ENCODE data around the gene NR4A3. TPM values are rescaled to one million over a fixed set of nuclear protein-coding genes. Genes with fewer than 3 reads are reported as not detected.

The NR4A3 gene
- total and polyA plus RNA-seq, 10 of the 15 experiments (the other 5 are each of a cell fraction or from before 2014, with no cell fraction given) = 0.04 to 2.1 (median 0.64) TPM; not detected in 1

DNA sequence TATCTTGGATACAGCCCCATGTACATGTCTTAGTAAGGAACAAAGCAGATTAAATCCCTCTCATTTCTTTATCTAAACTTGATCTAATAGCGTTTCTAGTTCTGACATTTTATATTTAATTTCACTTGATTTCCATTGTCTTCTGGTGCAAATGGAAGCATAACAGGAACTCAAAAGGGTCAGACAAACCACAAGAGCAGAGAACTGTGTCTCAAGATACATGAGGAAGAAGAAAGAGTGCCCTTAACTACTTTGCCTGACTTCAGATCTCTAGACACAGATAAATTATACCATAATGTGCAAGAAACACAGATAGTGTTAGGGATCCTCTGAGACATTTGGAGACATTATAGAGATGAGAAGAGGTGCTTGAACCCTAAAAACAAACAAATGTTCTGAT lies 64.1 kb downstream of the NR4A3 start (continued):
- TF ChIP-seq, protein P1, sequence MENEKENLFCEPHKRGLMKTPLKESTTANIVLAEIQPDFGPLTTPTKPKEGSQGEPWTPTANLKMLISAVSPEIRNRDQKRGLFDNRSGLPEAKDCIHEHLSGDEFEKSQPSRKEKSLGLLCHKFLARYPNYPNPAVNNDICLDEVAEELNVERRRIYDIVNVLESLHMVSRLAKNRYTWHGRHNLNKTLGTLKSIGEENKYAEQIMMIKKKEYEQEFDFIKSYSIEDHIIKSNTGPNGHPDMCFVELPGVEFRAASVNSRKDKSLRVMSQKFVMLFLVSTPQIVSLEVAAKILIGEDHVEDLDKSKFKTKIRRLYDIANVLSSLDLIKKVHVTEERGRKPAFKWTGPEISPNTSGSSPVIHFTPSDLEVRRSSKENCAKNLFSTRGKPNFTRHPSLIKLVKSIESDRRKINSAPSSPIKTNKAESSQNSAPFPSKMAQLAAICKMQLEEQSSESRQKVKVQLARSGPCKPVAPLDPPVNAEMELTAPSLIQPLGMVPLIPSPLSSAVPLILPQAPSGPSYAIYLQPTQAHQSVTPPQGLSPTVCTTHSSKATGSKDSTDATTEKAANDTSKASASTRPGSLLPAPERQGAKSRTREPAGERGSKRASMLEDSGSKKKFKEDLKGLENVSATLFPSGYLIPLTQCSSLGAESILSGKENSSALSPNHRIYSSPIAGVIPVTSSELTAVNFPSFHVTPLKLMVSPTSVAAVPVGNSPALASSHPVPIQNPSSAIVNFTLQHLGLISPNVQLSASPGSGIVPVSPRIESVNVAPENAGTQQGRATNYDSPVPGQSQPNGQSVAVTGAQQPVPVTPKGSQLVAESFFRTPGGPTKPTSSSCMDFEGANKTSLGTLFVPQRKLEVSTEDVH (IDR thresholded peaks at IDR 0.05; ENCODE audit: low read depth, partially characterized antibody) = no peak
- TF ChIP-seq IKZF2 (IDR thresholded peaks at IDR 0.05) = no peak
- TF ChIP-seq RUNX3 (IDR thresholded peaks at IDR 0.05; ENCODE audit: low read length) = no peak

DNA sequence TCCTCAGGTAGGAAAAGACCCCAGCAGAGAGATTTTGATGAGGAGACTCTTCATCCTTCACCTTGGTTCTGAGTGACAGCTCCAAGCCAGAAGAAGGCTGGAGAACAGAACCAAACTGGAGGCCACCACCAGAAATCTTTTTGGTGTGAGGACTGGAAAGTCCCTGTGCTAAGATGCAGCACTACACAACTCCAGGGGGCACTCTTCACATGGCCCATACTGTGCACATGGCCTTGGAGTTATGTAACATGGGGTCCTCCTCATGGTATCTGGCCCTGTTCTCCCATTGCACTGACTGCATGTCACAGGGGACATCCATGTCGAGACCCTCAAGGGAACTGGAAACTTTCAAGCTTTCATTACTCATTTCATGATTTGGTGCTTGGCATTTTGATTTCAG lies 67.4 kb downstream of the NR4A3 start:
- no peak overlapping the region for H2AFZ ChIP-seq (ENCODE audit: control insufficient read depth, low read depth, low read length)
- ChIA-PET CTCF (interaction anchor here (0.5 to 1.5 kb wide), 4 partner anchors 10 to 90 kb away, joined by 3 to 5 read pairs (median 3); no protein-coding TSS in a partner anchor), RAD21 (ENCODE audit: unreplicated experiment) (no interaction called here), POLR2A (interaction anchor here (0.6 kb wide), 1 partner anchor 70 kb away, joined by 4 read pairs; no protein-coding TSS in a partner anchor), SMC1A (ENCODE audit: uncharacterized antibody, unreplicated experiment) (interaction anchor here (0.6 to 1.1 kb wide), 2 partner anchors 43 to 186 kb away, joined by 4 to 5 read pairs; no protein-coding TSS in a partner anchor)
- no peak overlapping the region for H3K4me2 ChIP-seq (ENCODE audit: control insufficient read depth, insufficient read depth)
- no peak overlapping the region for H3K4me3 ChIP-seq
- no peaks in the 10 kb centered on the region for H4K20me1 ChIP-seq (ENCODE audit: control insufficient read depth, insufficient read depth)
- H3K4me1 ChIP-seq (ENCODE audit: control insufficient read depth, insufficient read depth, low read length) = no peaks in the 10 kb centered on the region
- FAIRE-seq (no peak), ATAC-seq (peak; percentile 66), DNase-seq (ENCODE audit: low read depth, low spot score) (no peak)
- in situ Hi-C loops (cut with MboI) = no loop called here
- no peaks in the 10 kb centered on the region for H3K36me3 ChIP-seq (ENCODE audit: control insufficient read depth in 2 of 2, insufficient read depth in 2 of 2, low read length in 1 of 2)
- H3K9me3 ChIP-seq (replicated peaks; ENCODE audit: control insufficient read depth, insufficient read depth, low read length) = no peaks in the 10 kb centered on the region
- no peak overlapping the region for H3K9ac ChIP-seq (ENCODE audit: control insufficient read depth, insufficient read depth, low read length)
- no peaks in the 10 kb centered on the region for H3K79me2 ChIP-seq (ENCODE audit: control insufficient read depth, insufficient read depth, low read length)
- H3K27ac ChIP-seq (ENCODE audit: control insufficient read depth, insufficient read depth) = no peak overlapping the region
- no peaks in the 10 kb centered on the region for H3K27me3 ChIP-seq (replicated peaks in 1 of 2; ENCODE audit: control insufficient read depth in 2 of 2, insufficient read depth in 2 of 2, low read length in 1 of 2)
- BruUV-seq (replicated peaks) = no TSS peak
- intact Hi-C loops (cut with micrococcal nuclease; ENCODE audit: unreplicated experiment) = no loop called here
- WGBS (ENCODE audit: insufficient coverage, insufficient replicate concordance, low lambda C conversion rate, missing lambda C conversion rate) = 0% methylated on average over 1 of the region's 1 CpG
- TF ChIP-seq, protein P2, sequence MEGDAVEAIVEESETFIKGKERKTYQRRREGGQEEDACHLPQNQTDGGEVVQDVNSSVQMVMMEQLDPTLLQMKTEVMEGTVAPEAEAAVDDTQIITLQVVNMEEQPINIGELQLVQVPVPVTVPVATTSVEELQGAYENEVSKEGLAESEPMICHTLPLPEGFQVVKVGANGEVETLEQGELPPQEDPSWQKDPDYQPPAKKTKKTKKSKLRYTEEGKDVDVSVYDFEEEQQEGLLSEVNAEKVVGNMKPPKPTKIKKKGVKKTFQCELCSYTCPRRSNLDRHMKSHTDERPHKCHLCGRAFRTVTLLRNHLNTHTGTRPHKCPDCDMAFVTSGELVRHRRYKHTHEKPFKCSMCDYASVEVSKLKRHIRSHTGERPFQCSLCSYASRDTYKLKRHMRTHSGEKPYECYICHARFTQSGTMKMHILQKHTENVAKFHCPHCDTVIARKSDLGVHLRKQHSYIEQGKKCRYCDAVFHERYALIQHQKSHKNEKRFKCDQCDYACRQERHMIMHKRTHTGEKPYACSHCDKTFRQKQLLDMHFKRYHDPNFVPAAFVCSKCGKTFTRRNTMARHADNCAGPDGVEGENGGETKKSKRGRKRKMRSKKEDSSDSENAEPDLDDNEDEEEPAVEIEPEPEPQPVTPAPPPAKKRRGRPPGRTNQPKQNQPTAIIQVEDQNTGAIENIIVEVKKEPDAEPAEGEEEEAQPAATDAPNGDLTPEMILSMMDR (IDR thresholded peaks at IDR 0.05 in 2 of 3, conservative IDR thresholded peaks at IDR 0.05 in 1 of 3; ENCODE audit: control insufficient read depth in 2 of 3, extremely low read depth in 1 of 3, insufficient read depth in 1 of 3, low read depth in 3 of 3, low read length in 3 of 3) = peak; percentile 3 to 20 (median 7); a peak in 1 of 6 replicates
- no peak for TF ChIP-seq NFYB (IDR thresholded peaks at IDR 0.05; ENCODE audit: insufficient read depth, low read depth, low read length)
- no peak for TF ChIP-seq CHD2 (IDR thresholded peaks at IDR 0.05; ENCODE audit: borderline replicate concordance, low read depth, low read length)
- no peak for TF ChIP-seq HCFC1 (IDR thresholded peaks at IDR 0.05; ENCODE audit: low read length)
- TF ChIP-seq, protein P3, sequence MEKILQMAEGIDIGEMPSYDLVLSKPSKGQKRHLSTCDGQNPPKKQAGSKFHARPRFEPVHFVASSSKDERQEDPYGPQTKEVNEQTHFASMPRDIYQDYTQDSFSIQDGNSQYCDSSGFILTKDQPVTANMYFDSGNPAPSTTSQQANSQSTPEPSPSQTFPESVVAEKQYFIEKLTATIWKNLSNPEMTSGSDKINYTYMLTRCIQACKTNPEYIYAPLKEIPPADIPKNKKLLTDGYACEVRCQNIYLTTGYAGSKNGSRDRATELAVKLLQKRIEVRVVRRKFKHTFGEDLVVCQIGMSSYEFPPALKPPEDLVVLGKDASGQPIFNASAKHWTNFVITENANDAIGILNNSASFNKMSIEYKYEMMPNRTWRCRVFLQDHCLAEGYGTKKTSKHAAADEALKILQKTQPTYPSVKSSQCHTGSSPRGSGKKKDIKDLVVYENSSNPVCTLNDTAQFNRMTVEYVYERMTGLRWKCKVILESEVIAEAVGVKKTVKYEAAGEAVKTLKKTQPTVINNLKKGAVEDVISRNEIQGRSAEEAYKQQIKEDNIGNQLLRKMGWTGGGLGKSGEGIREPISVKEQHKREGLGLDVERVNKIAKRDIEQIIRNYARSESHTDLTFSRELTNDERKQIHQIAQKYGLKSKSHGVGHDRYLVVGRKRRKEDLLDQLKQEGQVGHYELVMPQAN (conservative IDR thresholded peaks at IDR 0.05) = no peak
- TF ChIP-seq, protein P4, sequence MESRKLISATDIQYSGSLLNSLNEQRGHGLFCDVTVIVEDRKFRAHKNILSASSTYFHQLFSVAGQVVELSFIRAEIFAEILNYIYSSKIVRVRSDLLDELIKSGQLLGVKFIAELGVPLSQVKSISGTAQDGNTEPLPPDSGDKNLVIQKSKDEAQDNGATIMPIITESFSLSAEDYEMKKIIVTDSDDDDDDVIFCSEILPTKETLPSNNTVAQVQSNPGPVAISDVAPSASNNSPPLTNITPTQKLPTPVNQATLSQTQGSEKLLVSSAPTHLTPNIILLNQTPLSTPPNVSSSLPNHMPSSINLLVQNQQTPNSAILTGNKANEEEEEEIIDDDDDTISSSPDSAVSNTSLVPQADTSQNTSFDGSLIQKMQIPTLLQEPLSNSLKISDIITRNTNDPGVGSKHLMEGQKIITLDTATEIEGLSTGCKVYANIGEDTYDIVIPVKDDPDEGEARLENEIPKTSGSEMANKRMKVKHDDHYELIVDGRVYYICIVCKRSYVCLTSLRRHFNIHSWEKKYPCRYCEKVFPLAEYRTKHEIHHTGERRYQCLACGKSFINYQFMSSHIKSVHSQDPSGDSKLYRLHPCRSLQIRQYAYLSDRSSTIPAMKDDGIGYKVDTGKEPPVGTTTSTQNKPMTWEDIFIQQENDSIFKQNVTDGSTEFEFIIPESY (IDR thresholded peaks at IDR 0.05) = no peak
- no peak for TF ChIP-seq ZNF24 (IDR thresholded peaks at IDR 0.05)
- no peak for TF ChIP-seq CBX5 (IDR thresholded peaks at IDR 0.05; ENCODE audit: low read depth)
- no peak for TF ChIP-seq KDM1A (IDR thresholded peaks at IDR 0.05; ENCODE audit: borderline replicate concordance)

Data from GM12878 (cell line).